GM19438 (cell line): Measurements from ENCODE around the gene SMARCA4.
"Not testable (repeated sequence)": the region's sequence is repeated elsewhere in the genome, so short reads cannot be mapped to it uniquely, and the experiment has no call there.

Experiments used
- ATAC-seq: cut with Tn5 transposase; IDR thresholded peaks from one replicate; pipeline ENCODE4 v1.9.1; 2021; ENCODE audit warnings: low read depth; ENCODE audit not compliant: unreplicated experiment

SMARCA4 gene

DNA sequence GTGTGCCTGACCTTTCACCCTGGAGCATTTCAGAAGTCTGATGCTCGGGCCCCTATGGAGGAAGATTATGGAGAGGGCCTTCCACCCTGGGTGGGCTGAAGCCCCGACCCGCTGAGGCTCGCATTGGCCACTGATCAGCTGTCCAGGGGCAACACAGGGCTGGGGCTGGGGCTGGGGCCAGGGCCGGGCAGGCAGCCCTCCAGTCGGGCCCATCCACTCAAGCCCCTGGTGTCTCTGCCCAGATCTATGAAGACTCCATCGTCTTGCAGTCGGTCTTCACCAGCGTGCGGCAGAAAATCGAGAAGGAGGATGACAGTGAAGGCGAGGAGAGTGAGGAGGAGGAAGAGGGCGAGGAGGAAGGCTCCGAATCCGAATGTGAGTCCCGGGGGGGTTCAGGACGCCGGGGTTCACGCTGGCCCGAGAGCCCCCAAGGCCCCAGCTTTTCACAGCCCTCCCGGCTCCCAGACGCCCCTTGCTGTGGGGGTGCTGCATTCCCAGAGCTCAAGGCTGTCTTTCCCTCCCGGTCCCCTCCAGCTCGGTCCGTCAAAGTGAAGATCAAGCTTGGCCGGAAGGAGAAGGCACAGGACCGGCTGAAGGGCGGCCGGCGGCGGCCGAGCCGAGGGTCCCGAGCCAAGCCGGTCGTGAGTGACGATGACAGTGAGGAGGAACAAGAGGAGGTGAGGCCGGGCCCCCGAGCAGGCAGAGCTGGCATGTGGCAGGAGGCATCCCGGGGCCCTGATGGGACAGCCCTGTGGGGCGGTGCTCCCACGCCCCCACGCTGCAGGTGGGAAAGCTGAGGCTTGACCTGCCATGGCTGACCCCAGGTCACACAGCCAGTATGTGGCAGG is 98.9 kb downstream of the SMARCA4 start:
- no peak for ATAC-seq

DNA sequence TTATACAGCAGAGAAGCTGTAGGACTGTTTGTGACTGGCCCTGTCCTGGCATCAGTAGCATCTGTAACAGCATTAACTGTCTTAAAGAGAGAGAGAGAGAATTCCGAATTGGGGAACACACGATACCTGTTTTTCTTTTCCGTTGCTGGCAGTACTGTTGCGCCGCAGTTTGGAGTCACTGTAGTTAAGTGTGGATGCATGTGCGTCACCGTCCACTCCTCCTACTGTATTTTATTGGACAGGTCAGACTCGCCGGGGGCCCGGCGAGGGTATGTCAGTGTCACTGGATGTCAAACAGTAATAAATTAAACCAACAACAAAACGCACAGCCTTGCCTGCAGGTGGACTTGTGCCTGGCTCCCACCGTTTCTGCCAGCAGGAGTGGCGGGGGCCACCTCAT is 101.1 kb downstream of the SMARCA4 start:
- no peak for ATAC-seq

DNA sequence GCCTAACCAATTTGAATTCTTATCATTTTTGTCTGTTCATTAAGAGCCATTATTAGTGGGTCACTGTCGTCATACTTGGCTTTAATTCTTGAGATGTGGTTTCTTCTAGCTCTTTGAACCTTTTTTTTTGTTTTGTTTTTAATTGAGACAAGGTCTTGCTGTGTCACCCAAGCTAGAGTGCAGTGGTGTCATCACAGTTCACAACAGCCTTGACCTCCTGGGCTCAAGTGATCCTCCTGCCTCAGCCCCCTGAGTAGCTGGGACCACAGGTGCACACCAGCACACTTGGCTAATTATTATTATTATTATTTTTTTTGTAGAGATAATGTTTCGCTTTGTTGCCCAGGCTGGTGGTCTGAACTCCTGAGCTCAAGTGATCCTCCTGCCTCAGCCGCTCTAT is 102.6 kb downstream of the SMARCA4 start:
- no peak for ATAC-seq

DNA sequence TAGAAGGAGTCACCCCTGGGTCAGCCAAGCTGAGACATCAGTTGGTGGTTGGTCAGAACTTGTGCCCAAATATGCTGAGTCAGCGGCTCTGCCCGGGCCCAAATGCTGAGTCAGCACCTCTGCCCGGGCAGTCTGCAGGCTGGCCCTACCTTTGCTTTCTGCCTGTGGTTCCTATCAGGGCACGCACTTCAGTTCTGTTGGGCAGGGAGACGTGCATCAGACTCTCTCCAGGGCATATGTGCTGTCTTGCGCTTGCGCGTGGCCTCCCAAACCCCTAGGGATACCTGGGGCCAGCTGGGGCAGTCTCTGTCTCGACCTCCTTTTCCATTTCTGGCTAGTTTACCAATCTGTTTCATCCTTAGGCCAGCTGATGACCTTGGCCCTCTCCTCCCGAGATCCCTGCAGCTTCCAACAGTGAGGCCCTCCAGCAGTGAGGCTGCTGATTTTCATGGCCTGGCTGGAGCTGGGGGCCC is 104.0 kb downstream of the SMARCA4 start:
- ATAC-seq: no peak

DNA sequence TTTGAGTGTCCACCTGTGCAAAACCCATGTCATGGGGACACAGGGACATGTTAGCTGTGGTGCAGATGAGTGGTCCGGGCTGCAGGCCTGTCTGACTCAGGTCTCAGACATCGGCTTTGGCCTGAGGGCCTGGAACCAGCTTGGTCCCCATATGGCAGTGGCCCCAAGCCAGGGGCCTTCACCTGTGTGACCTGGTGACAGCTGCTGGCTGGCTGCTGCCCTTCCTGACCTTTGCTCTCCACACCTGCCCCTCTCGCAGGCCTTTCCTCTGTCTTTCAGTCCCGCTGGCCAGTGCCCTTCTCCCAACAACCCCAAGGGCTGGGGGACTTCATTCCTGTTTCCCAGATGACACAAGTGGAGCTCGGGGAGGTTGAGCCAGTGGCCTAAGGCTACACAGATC is 105.5 kb downstream of the SMARCA4 start:
- ATAC-seq: no peak

DNA sequence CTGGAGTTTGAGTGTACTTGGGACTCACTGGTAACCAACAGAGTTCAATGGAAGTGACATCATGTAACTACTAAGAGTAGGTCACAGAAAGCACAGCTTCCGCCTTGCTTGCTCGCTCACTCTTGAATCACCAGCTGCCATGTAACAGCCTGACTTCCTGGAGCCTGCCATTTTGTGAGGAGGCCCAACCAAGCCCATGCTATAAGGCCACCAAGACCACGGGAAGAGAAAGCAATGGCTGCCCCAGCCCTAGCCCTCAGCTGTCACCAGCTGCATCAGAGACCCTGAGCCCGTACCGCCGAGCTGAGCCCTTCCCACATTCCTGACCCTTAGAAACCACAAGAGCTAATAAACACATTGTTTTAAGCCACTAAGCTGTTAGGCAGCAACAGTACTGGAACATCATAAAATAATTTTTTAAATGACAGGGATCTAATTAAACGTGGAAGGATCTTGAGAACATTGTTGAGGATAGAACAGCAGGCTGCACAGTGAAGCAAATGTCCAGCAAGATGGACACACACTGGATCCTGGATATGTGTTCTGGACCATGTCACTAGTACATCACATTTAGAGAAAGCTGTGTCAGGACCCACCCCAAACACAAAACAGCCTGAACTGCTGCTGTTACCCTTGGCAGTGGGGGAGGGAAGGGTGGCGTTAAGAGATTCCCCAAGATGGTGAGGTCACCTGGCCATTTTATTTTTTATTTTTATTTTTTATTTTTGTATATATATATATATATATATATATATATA is 106.7 kb downstream of the SMARCA4 start:
- ATAC-seq: no peak

DNA sequence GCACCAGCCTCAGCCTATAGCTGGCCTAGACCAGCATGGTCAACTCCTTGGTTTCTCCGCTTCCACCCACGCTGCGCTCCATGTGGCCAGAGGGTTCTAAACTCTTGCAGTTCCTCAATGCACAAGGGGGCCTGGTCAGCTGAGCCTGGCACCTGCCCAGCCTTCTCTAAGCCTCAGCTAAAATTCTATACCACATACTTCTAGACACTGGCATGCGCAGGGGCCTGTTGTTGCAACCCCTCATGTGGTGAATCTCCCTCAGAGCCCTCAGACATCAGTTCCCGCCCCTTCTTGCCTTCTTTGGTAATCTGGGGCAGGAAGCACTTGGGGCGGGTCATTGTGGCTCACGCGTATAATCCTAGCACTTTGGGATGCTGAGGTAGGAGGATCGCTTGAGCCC is 108.7 kb downstream of the SMARCA4 start:
- ATAC-seq: no peak

DNA sequence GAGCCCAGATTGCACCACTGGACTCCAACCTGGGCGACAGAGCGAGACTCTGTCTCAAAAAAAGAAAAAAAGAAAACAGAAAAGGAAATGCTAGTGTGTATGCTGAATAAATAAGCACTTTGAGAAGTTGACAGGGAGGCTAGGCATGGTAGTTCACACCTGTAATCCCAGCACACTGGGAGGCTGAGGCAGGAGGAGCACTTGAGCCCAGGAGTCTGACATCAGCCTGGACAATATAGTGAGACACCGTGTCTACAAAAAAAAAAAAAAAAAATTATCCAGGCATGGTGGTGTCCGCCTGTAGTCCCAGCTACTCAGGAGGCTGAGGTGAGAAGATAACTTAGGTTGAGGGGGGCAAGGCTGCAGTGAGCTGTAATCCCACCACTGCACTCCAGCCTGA is 109.3 kb downstream of the SMARCA4 start:
- no peak for ATAC-seq

DNA sequence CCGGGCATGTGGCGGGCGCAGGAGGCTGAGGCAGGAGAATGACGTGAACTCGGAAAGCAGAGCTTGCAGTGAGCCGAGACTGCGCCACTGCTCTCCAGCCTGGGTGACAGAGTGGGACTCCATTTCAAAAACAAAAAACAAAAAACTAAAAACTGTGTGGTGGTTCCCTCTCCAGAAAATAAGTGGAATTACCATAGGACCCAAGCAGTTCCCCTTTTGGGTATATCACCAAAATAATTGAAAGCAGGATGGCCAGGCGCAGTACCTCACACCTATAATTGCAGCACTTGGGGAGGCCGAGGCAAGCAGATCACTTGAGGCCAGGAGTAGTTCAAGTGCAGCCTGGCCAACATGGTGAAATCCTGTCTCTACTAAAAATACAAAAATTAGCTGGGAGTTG is 112.7 kb downstream of the SMARCA4 start:
- ATAC-seq: no peak

DNA sequence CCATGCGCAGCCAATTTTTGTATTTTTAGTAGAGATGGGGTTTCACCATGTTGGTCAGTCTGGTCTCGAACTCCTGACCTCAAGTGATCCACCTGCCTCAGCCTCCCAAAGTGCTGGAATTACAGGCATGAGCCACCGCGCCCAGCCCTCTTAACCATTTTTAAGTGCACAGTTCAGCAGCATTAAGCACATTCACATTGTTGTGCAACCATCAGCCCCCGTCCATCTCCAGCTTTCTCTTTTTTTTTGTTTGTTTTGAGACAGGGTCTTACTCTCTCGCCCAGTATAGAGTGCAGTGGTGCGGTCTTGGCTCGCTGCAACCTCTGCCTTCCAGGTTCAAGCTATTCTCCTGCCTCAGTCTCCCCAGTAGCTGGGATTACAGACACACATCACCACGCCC is 116.0 kb downstream of the SMARCA4 start:
- not testable (repeated sequence) for ATAC-seq

DNA sequence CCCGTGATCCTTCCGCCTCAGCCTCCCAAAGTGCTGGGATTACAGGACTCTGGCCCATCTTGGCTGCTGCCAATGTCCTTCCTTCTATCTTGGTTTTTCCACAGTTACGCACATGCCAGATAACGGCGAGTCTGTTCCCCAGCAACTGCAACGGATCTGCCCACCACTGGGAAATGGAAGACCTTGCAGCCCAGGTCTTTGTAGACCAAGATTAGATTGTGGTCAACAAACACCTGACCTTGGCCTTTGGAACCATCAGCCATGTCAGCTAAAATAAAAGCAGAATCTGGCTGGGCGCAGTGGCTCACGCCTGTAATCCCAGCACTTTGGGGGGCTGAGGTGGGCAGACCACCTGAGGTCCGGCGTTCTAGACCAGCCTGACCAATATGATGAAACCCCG is 118.1 kb downstream of the SMARCA4 start:
- no peak for ATAC-seq

DNA sequence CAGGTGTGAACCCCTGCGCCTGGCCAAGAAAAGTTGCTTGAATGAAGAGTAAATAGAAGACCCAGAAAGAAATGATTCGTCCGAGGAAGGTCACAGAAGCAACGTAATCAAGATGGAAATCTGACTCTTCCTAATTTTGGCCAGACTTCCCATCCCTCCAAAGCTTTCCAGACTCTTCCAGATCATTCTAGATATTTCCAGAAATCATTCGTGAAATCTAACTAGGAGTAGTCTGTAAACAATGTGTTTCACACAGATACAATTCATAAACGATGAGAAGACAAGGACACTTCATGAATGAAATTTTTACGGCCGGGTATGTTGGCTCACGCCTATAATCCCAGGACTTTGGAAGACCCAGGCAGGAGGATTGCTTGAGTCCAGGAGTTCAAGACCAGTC is 119.2 kb downstream of the SMARCA4 start:
- ATAC-seq: no peak

DNA sequence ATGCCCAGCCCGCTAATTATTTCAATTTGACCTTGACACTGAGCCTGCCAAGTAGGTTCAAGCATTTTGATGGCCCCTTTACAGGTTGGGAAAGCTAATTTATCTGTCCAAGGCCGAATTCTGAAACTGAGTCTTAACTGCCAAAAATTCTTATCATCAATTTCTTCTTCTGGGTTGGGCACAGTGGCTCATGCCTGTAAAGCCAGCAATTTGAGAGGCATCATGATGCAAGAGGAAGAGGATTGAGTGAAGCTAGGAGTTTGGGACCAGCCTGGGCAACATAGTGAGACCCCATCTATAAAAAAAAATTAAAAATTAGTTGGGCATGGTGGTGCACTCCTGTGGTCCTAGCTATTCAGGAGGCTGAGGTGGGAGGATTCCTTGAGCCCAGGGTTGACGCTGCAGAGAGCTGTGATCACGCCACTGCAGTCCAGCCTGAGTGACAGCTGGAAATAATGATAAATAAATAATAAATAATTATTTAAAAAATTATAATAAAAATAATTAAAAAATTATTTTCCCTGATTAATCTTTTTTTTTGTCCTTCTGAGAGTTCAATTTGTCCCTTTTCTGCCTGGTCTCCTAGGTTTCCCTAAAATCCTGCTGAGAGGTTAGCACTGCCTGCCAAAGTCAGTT is 127.2 kb downstream of the SMARCA4 start:
- ATAC-seq: no peak

DNA sequence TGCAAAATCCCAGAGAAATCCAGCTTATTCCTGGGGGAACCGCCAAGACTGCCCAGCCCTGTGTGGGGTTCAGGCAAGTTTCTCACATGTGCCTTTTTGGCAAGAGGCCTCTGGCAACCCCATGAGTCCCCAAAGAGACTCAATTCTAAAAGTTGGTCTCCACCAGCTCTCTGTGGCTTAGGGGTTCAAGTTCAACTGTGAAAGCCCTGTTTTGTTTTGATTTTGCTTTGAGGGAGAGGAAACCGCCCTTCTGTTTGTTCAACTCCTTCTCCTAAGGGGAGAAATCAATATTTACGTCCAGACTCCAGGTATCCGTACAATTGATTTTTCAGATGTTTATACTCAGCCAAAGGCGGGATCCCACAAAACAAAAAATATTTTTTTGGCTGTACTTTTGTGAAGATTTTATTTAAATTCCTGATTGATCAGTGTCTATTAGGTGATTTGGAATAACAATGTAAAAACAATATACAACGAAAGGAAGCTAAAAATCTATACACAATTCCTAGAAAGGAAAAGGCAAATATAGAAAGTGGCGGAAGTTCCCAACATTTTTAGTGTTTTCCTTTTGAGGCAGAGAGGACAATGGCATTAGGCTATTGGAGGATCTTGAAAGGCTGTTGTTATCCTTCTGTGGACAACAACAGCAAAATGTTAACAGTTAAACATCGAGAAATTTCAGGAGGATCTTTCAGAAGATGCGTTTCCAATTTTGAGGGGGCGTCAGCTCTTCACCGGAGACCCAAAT is 127.8 kb downstream of the SMARCA4 start:
- ATAC-seq: no peak

DNA sequence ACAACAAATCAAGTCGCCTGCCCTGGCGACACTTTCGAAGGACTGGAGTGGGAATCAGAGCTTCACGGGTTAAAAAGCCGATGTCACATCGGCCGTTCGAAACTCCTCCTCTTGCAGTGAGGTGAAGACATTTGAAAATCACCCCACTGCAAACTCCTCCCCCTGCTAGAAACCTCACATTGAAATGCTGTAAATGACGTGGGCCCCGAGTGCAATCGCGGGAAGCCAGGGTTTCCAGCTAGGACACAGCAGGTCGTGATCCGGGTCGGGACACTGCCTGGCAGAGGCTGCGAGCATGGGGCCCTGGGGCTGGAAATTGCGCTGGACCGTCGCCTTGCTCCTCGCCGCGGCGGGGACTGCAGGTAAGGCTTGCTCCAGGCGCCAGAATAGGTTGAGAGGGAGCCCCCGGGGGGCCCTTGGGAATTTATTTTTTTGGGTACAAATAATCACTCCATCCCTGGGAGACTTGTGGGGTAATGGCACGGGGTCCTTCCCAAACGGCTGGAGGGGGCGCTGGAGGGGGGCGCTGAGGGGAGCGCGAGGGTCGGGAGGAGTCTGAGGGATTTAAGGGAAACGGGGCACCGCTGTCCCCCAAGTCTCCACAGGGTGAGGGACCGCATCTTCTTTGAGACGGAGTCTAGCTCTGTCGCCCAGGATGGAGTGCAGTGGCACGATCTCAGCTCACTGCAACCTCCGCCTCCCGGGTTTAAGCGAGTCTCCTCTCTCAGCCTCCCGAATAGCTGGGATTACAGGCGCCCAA is 128.6 kb downstream of the SMARCA4 start, which contains the start of gene LDLR:
LDLR (plus strand) TSS at position 210 of the 760 bp plus-strand sequence; CDS start at position 296, 86 bp downstream.
- peak; percentile 8 for ATAC-seq

DNA sequence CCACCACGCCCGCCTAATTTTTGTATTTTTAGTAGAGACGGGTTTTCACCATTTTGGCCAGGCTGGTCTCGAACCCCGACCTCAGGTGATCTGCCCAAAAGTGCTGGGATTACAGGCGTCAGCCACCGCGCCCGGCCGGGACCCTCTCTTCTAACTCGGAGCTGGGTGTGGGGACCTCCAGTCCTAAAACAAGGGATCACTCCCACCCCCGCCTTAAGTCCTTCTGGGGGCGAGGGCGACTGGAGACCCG is 129.1 kb downstream of the SMARCA4 start:
- ATAC-seq: peak; percentile 9

DNA sequence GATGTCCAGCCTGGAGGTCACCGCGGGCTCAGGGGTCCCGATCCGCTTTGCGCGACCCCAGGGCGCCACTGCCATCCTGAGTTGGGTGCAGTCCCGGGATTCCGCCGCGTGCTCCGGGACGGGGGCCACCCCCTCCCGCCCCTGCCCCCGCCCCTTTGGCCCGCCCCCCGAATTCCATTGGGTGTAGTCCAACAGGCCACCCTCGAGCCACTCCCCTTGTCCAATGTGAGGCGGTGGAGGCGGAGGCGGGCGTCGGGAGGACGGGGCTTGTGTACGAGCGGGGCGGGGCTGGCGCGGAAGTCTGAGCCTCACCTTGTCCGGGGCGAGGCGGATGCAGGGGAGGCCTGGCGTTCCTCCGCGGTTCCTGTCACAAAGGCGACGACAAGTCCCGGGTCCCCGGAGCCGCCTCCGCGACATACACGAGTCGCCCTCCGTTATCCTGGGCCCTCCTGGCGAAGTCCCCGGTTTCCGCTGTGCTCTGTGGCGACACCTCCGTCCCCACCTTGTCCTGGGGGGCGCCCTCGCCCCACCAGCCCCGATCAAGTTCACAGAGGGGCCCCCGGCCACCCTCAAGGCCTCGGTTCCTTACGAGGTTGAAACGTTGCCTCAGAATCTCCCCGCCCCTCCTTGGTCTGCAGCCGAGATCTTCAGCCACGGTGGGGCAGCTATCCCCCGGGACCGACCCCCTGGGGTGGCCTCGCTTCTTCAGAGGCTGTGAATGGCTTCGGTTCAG is 129.6 kb downstream of the SMARCA4 start:
- peak; percentile 60 for ATAC-seq

DNA sequence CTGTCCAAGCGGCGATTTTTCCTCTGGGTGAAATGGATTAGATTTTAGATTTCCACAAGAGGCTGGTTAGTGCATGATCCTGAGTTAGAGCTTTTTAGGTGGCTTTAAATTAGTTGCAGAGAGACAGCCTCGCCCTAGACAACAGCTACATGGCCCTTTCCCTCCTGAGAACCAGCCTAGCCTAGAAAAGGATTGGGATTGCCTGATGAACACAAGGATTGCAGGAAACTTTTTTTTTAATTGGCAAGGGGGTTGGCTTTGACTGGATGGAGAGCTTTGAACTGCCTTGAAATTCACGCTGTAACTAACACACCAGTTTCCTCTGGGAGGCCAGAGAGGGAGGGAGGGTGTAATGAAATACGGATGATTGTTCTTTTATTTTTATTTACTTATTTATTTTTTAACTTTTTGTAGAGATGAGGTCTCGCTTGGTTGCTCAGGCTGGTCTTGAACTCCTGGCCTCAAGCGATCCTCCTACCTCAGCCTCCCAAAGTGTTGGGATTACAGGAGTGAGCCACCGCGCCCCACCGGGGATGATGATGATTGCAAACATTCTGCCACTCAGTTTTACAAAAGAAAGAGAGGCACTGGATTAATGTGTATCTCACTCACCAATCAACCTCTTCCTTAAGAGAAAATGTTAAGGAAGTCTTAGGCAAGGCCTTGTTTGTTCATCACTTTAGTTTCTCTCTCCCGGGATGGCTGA is 130.3 kb downstream of the SMARCA4 start:
- no peak for ATAC-seq

DNA sequence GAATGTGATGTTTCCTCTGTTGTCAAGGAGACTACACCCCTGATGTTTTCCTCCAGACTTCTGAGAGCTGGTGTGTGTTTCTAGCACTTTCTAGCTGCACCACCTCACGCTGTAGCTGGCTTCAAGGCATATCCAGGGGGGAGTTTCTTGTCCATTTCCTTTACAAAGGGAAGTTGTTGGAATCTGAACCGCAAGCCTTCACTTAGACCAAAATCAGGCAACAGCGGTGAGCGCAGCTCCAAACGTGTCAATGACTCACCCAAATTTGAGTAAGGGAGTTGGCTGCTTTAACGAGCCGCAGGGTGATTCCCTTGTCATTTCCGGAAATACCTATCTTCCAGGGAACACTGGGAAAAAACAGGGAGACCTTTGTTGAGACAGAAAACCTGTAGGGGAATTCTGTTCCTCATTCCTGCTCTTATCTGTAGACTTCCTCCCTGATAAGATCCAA is 130.9 kb downstream of the SMARCA4 start:
- no peak for ATAC-seq
